Endothelial cell (in vitro differentiated cells): Measurements from ENCODE around the gene LGALS9B. TPM values are rescaled to one million over a fixed set of nuclear protein-coding genes. Genes with fewer than 3 reads are reported as not detected.
"Not testable (repeated sequence)": the region's sequence is repeated elsewhere in the genome, so short reads cannot be mapped to it uniquely, and the experiment has no call there.

Experiments used
- DNase-seq: peaks from one replicate; pipeline ENCODE4 v3.0.0; 2021; ENCODE audit warnings: low spot score
- H3K27ac Mint-ChIP-seq: one replicate; pipeline ENCODE4 v1.8.0; 2021; ENCODE audit warnings: mixed read lengths, inconsistent platforms; ENCODE audit not compliant: unreplicated experiment
- H3K27me3 Mint-ChIP-seq: one replicate; pipeline ENCODE4 v1.8.0; 2021; ENCODE audit warnings: mild to moderate bottlenecking, moderate library complexity, mixed read lengths, inconsistent platforms; ENCODE audit not compliant: unreplicated experiment
- H3K36me3 Mint-ChIP-seq: one replicate; pipeline ENCODE4 v1.8.0; 2021; ENCODE audit warnings: mild to moderate bottlenecking, low read depth, mixed read lengths, inconsistent platforms; ENCODE audit not compliant: unreplicated experiment
- H3K4me1 Mint-ChIP-seq: one replicate; pipeline ENCODE4 v1.8.0; 2021; ENCODE audit warnings: mild to moderate bottlenecking, mixed read lengths, inconsistent platforms; ENCODE audit not compliant: unreplicated experiment
- H3K4me3 Mint-ChIP-seq: one replicate; pipeline ENCODE4 v1.8.0; 2021; ENCODE audit warnings: mild to moderate bottlenecking, mixed read lengths, inconsistent platforms; ENCODE audit not compliant: unreplicated experiment
- H3K9me3 Mint-ChIP-seq: one replicate; pipeline ENCODE4 v1.8.0; 2021; ENCODE audit warnings: mixed read lengths, inconsistent platforms; ENCODE audit not compliant: unreplicated experiment
- total RNA-seq: library from RNA; stranded (reverse); fragmentation: NEBNext Ultra II Directional; extraction: Animal tissue kit (Norgen Biotek cat#: 25700); gene quantifications from one replicate; pipeline ENCODE4 v1.2.1, GENCODE V29; 2021; ENCODE audit not compliant: unreplicated experiment

LGALS9B gene
- total RNA-seq, 1 donor from 2014 or later, result not detected

- H3K9me3 Mint-ChIP-seq, H3K27me3 Mint-ChIP-seq, H3K27ac Mint-ChIP-seq, H3K4me1 Mint-ChIP-seq, DNase-seq, H3K4me3 Mint-ChIP-seq, H3K36me3 Mint-ChIP-seq: not testable (repeated sequence)
These were observed 26.7 kb downstream of the LGALS9B start for GRCh38 chr17:20440665-20441064.

DNA sequence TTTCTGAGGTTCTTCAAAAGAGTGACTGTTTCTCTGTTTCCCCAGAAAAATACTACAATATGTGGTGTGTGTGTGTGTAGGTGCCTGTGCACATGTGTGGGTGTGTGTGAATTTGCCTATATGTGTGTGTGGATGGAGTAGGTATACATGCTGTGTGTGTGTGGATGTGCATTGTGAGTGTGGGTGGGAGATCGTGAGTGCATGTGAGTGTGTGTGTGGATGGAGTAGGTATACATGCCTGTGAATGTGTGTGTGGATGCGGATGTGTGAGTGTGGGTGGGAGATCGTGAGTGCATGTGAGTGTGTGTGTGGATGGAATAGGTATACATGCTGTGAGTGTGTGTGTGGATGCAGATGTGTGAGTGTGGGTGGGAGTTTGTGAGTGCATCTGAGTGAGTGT lies 32.2 kb downstream of the LGALS9B start:
- not testable (repeated sequence) for H3K36me3 Mint-ChIP-seq, DNase-seq, H3K27me3 Mint-ChIP-seq, H3K27ac Mint-ChIP-seq, H3K4me3 Mint-ChIP-seq, H3K9me3 Mint-ChIP-seq, H3K4me1 Mint-ChIP-seq

DNA sequence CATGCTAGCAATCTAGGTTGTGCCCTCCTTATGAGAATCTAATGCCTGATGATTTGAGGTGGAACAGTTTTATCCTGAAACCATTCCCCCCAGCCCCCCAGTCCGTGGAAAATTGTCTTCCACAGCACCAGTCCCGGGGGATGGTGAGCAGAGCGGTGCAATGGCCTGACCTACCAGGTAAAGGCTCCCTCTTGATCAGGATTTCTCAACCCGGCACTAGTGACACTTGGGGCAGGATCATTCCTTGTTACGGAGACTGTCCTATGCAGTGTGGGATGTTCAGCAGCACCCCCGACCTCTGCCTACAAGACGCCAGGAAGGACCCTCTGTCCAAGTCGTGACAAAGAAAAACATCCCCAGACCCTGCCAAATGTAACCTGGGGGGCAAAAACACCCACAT lies 34.0 kb downstream of the LGALS9B start:
- DNase-seq, H3K27ac Mint-ChIP-seq, H3K36me3 Mint-ChIP-seq, H3K4me3 Mint-ChIP-seq, H3K27me3 Mint-ChIP-seq, H3K4me1 Mint-ChIP-seq, H3K9me3 Mint-ChIP-seq: not testable (repeated sequence)

DNA sequence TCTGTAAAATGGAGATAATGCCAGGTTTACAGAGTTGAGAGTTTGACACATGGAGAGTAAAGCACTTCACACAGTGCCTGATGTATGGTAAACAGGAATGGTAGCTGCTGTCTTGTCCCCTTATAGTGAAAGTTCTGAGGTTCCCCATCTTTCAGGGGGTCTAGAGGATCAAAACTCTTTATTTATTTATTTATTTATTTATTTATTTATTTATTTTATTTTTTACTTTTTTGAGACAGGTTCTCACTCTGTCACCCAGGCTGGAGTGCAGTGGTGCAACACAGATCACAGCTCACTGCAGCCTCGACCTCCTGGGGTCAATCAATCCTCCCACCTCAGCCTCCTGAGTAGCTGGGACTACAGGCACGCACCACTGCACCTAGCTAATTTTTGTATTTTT lies 40.1 kb downstream of the LGALS9B start:
- not testable (repeated sequence) for H3K27me3 Mint-ChIP-seq, H3K27ac Mint-ChIP-seq, H3K4me3 Mint-ChIP-seq, H3K36me3 Mint-ChIP-seq, H3K4me1 Mint-ChIP-seq, H3K9me3 Mint-ChIP-seq, DNase-seq

DNA sequence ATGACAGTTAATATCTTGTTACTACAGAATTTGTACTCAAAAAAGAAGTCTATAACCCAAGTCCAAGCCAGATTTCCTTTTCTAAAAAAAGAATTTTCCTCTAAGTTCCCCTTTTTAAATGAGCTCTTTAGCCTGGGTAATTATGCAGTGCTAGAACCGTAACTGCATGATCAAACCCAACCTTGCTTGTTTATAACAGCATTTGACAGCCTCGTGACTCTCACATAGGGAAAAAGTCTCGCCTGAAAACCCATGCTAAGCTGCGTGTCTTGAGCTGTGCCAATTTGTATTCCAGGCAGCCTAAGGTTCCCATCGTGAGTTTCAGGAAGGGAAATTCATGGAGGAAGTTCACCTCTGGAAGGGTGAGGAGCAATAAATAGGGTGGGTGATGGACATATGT lies 44.5 kb downstream of the LGALS9B start:
- H3K27me3 Mint-ChIP-seq, H3K36me3 Mint-ChIP-seq, H3K27ac Mint-ChIP-seq, H3K4me1 Mint-ChIP-seq, DNase-seq, H3K9me3 Mint-ChIP-seq, H3K4me3 Mint-ChIP-seq: not testable (repeated sequence)

DNA sequence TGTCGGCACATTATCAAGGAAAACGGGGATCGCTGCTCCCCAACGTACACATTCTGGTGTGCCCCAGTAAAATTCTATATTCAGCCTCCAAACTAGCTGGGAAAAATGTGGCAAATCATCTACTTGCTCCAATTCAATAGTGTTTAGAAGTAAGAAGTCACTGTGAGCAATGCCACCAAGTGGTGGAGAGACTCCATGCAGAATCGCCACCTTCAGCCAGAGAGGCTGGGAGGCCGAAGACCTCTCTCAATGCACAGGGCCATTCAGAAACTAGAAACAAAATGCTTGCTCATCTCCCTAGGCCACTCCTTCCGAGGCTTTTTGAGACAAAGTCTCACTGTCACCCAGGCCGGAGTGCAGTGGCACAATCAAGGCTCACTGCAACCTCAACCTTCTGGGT lies 48.5 kb downstream of the LGALS9B start:
- not testable (repeated sequence) for H3K9me3 Mint-ChIP-seq, H3K36me3 Mint-ChIP-seq, H3K27me3 Mint-ChIP-seq, H3K4me1 Mint-ChIP-seq, DNase-seq, H3K4me3 Mint-ChIP-seq, H3K27ac Mint-ChIP-seq

GRCh38 chr17:20417492-20418080 lies 49.8 kb downstream of the LGALS9B start:
- H3K36me3 Mint-ChIP-seq, DNase-seq, H3K4me3 Mint-ChIP-seq, H3K27ac Mint-ChIP-seq, H3K27me3 Mint-ChIP-seq, H3K4me1 Mint-ChIP-seq, H3K9me3 Mint-ChIP-seq: not testable (repeated sequence)

DNA sequence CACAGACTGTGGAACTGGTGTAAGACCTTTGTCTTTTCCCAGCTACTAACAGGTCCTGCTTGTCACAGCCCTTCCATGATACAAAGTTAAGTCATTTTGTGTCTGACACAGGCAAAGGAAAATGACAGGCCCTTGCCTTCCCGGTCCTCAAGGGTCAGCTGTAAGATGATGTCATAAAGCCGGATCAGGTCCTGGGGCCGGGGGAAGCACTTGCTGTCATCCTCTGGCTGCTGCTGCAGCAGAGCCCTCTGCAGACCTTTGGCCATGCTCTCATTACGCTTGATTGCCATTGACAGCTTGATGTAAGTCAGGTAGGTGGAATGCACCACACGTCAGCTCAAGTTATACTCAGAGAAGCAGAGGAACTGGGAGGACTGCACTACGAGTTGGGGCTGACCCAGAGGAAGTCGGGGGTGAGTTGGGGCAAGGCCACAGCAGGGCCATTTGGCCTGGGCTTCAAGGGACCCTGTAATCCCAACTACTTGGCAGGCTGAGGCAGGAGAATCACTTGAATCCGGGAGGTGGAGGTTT lies 50.9 kb downstream of the LGALS9B start:
- not testable (repeated sequence) for H3K4me3 Mint-ChIP-seq, H3K9me3 Mint-ChIP-seq

GRCh38 chr17:20415479-20415878 lies 51.9 kb downstream of the LGALS9B start:
- not testable (repeated sequence) for DNase-seq, H3K27ac Mint-ChIP-seq, H3K9me3 Mint-ChIP-seq, H3K27me3 Mint-ChIP-seq, H3K4me3 Mint-ChIP-seq, H3K36me3 Mint-ChIP-seq, H3K4me1 Mint-ChIP-seq

More for the DNA sequence above, 50.9 kb downstream of the LGALS9B start:
- not testable (repeated sequence) for H3K36me3 Mint-ChIP-seq, H3K27me3 Mint-ChIP-seq, H3K4me1 Mint-ChIP-seq, H3K27ac Mint-ChIP-seq, DNase-seq

DNA sequence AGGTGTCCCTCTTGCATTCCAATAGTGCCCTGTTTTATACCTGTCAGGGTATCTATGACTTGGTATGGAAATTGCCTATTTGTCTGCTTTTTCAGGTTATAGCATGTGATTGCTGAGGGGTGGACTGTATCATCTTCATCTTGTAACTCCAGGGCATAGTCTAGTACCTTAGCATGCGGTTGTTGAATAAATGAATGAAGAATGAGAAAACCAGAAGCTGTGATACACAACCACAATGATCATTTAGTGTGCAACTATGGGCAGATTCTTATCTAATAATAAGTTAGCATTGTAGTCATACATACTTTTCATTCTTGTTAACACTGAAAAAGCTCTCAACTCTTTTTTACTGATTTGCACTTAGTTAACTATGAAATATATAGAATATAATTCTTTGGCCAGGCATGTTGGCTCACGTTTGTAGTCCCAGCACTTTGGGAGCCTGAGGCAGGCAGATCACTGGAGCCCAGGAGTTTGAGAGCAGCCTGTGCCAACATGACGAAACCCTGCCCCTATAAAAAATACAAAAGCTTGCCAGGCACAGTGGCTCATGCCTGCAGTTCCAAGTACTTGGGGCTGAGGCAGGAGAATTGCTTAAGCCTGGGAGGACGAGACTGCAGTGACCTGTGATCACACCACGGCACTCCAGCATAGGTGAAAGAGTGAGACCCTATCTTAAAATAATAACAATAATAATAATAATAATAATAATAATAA lies 65.9 kb downstream of the LGALS9B start:
- H3K27ac Mint-ChIP-seq, DNase-seq, H3K4me3 Mint-ChIP-seq, H3K36me3 Mint-ChIP-seq, H3K9me3 Mint-ChIP-seq, H3K4me1 Mint-ChIP-seq, H3K27me3 Mint-ChIP-seq: not testable (repeated sequence)

- DNase-seq, H3K27me3 Mint-ChIP-seq, H3K4me1 Mint-ChIP-seq, H3K36me3 Mint-ChIP-seq, H3K27ac Mint-ChIP-seq, H3K4me3 Mint-ChIP-seq, H3K9me3 Mint-ChIP-seq: not testable (repeated sequence)
These were observed 66.6 kb downstream of the LGALS9B start for GRCh38 chr17:20400559-20401305.
